ENCODE data around the gene PIP4K2A.
"Not testable (repeated sequence)": the region's sequence is repeated elsewhere in the genome, so short reads cannot be mapped to it uniquely, and the experiment has no call there.

DNA sequence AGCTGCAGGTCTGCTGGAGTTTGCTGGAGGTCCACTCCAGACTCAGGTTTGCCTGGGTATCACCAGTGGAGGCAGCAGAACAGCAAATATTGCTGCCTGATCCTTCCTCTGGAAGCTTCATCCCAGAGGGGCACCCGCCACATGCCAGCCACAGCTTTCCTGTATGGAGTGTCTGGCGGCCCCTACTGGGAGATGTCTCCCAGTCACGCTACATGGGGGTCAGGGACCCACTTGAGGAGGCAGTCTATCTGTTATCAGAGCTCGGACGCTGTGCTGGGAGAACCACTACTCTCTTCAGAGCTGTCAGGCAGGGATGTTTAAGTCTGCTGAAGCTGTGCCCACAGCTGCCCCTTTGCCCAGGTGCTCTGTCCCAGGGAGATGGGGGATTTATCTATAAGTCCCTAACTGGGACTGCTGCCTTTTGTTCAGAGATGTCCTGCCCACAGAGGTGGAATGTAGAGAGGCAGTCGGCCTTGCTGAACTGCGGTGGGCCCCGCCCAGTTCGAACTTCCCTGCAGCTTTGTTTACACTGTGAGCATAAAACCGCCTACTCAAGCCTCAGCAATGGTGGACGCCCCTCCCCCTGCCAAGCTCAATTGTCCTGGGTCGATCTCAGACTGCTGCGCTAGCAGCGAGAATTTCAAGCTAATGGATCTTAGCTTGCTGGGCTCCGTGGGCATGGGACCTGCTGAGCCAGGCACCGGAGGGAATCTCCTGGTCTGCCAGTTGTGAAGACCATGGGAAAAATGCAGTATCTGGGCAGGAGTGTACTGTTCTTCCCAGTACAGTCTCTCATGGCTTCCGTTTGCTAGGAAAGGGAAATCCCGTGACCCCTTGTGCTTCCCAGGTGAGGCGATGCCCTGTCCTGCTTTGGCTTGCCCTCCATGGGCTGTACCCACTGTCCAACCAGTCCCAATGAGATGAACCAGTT, 200.6 kb downstream of the PIP4K2A start:
- not testable (repeated sequence) for TF ChIP-seq TARDBP (IDR thresholded peaks at IDR 0.05); ZNF384 (IDR thresholded peaks at IDR 0.05); NFRKB (IDR thresholded peaks at IDR 0.05); HDGF (IDR thresholded peaks at IDR 0.05; ENCODE audit: borderline replicate concordance)
- TF ChIP-seq, protein P1, sequence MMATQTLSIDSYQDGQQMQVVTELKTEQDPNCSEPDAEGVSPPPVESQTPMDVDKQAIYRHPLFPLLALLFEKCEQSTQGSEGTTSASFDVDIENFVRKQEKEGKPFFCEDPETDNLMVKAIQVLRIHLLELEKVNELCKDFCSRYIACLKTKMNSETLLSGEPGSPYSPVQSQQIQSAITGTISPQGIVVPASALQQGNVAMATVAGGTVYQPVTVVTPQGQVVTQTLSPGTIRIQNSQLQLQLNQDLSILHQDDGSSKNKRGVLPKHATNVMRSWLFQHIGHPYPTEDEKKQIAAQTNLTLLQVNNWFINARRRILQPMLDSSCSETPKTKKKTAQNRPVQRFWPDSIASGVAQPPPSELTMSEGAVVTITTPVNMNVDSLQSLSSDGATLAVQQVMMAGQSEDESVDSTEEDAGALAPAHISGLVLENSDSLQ (IDR thresholded peaks at IDR 0.05): not testable (repeated sequence)

Measured in HEK293T (cell line).